HG03442 (cell line): Measurements from ENCODE around the gene RHEB.

Experiments used
- ATAC-seq: cut with Tn5 transposase; IDR thresholded peaks from one replicate; pipeline ENCODE4 v1.9.1; 2021; ENCODE audit warnings: mild to moderate bottlenecking, moderate library complexity; ENCODE audit not compliant: unreplicated experiment

The RHEB gene

GRCh38 chr7:151529842-151530241, 10.1 kb upstream of the RHEB start:
- ATAC-seq: no peak

- ATAC-seq: no peak
These were observed 5.2 kb upstream of the RHEB start for GRCh38 chr7:151524845-151525244.

- ATAC-seq: no peak
These were observed 4.6 kb upstream of the RHEB start for GRCh38 chr7:151524331-151524730.

GRCh38 chr7:151520419-151521261, 945 bp upstream of the RHEB start:
- ATAC-seq: peak; percentile 0

- peak; percentile 52 for ATAC-seq
These were observed 539 bp downstream of the RHEB start for GRCh38 chr7:151518947-151519764.

GRCh38 chr7:151518105-151518946, 1.4 kb downstream of the RHEB start:
- no peak for ATAC-seq

- no peak for ATAC-seq
These were observed 2.0 kb downstream of the RHEB start for GRCh38 chr7:151517601-151518104.

- no peak for ATAC-seq
These were observed 4.5 kb downstream of the RHEB start for GRCh38 chr7:151515276-151515565.

GRCh38 chr7:151514461-151515275, 5.0 kb downstream of the RHEB start:
- ATAC-seq: no peak

- ATAC-seq: no peak
These were observed 6.6 kb downstream of the RHEB start for GRCh38 chr7:151513133-151513532.

GRCh38 chr7:151512353-151512752, 7.3 kb downstream of the RHEB start:
- ATAC-seq: no peak

GRCh38 chr7:151511946-151512345, 7.7 kb downstream of the RHEB start:
- no peak for ATAC-seq

- ATAC-seq: no peak
These were observed 8.4 kb downstream of the RHEB start for GRCh38 chr7:151511270-151511669.

- no peak for ATAC-seq
These were observed 9.9 kb downstream of the RHEB start for GRCh38 chr7:151509670-151510333.

- ATAC-seq: no peak
These were observed 10.7 kb downstream of the RHEB start for GRCh38 chr7:151508991-151509390.

- ATAC-seq: no peak
These were observed 11.9 kb downstream of the RHEB start for GRCh38 chr7:151507806-151508205.

- ATAC-seq: no peak
These were observed 12.8 kb downstream of the RHEB start for GRCh38 chr7:151506901-151507382.

- no peak for ATAC-seq
These were observed 13.7 kb downstream of the RHEB start for GRCh38 chr7:151505836-151506468.

- no peak for ATAC-seq
These were observed 14.3 kb downstream of the RHEB start for GRCh38 chr7:151505433-151505832.
